ENCODE data around the gene GALNT18.

DNA sequence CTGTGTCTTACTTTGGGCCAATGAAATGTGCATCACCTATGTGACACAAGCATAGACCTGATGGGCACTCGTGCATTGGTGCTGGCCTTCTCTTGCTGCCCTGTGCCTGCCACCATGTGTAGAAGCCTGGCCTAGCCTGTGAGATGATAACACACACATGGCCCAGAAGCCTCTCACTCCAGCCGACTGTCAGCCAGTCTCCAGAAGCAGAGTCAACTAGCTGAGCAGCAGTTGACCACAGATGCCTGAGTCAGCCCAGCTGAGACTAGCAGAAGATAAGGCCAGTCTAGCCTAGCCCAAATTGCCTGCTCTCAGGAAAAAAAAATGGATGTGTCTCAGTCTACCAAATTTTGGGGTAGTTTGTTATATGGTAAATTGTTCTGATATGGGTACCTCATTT lies 314.9 kb downstream of the GALNT18 start:
- TF ChIP-seq, protein P1, sequence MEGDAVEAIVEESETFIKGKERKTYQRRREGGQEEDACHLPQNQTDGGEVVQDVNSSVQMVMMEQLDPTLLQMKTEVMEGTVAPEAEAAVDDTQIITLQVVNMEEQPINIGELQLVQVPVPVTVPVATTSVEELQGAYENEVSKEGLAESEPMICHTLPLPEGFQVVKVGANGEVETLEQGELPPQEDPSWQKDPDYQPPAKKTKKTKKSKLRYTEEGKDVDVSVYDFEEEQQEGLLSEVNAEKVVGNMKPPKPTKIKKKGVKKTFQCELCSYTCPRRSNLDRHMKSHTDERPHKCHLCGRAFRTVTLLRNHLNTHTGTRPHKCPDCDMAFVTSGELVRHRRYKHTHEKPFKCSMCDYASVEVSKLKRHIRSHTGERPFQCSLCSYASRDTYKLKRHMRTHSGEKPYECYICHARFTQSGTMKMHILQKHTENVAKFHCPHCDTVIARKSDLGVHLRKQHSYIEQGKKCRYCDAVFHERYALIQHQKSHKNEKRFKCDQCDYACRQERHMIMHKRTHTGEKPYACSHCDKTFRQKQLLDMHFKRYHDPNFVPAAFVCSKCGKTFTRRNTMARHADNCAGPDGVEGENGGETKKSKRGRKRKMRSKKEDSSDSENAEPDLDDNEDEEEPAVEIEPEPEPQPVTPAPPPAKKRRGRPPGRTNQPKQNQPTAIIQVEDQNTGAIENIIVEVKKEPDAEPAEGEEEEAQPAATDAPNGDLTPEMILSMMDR (IDR thresholded peaks at IDR 0.05): no peak
- TF ChIP-seq POLR2A (IDR thresholded peaks at IDR 0.05) (no peak), POLR2AphosphoS5 (IDR thresholded peaks at IDR 0.05) (no peak)

All from prostate gland (tissue), 2 donors.